VCaP (cell line): ENCODE data around the gene AKAP13.

Source experiments
- H3K27ac ChIP-seq: fragments of 450-650 bp; 2 replicates; pipeline ENCODE4 v1.5.1; 2017
- TF ChIP-seq, protein P1 (sequence below): fragments of 450-650 bp; conservative IDR thresholded peaks from 2 replicates; pipeline ENCODE4 v1.5.1; 2017; ENCODE audit warnings: mild to moderate bottlenecking, moderate library complexity

The AKAP13 gene

DNA sequence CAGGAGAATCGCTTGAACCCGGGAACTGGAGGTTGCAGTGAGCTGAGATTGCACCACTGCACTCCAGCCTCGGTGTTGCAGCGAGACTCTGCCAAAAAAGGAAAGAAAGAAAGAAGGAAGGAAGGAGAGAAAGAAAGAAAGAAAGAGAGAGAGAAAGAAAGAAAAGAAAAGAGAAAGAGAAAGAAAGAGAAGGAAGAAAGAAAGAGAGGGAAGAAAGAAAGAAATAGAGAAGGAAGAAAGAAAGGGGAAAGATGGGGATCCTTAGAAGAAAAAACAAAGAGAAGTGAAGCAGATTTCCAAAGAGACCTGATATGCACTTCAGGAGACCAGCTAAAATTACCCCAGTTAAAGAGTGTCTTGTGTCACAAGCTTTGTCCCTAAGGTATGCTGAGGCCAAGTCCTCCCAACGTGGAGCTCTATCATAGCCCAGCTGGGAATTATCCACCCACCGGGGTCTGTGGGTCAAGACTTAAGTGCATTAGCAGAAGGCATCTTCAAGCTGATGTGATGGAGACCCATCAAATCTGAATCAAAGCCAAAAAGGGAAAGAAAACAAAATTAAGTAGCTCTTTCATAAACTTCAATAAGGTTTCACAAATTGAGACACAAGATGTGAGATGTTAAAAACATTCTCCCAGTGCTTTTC lies 17.8 kb upstream of the AKAP13 start:
- H3K27ac ChIP-seq: no peak overlapping the region
- TF ChIP-seq, protein P1, sequence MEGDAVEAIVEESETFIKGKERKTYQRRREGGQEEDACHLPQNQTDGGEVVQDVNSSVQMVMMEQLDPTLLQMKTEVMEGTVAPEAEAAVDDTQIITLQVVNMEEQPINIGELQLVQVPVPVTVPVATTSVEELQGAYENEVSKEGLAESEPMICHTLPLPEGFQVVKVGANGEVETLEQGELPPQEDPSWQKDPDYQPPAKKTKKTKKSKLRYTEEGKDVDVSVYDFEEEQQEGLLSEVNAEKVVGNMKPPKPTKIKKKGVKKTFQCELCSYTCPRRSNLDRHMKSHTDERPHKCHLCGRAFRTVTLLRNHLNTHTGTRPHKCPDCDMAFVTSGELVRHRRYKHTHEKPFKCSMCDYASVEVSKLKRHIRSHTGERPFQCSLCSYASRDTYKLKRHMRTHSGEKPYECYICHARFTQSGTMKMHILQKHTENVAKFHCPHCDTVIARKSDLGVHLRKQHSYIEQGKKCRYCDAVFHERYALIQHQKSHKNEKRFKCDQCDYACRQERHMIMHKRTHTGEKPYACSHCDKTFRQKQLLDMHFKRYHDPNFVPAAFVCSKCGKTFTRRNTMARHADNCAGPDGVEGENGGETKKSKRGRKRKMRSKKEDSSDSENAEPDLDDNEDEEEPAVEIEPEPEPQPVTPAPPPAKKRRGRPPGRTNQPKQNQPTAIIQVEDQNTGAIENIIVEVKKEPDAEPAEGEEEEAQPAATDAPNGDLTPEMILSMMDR: no peak

DNA sequence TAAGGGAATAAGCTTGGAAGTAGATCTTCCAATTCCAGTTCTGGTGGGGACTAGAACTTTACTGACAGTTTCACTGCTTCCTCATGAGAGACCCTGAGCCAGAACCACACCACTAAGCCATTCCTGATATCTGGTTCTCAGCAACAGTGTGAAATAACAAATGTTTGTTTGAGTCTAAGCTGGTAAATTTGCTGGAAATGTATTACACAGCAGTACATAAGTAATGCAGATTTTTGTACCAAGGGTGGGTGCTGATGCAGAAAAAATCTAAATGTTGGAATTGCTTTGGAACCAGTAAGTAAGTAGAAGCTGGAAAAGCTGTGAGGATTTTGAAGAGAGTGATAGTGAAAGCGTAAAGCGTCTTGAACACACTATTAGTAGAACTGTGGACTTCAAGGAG lies 14.4 kb upstream of the AKAP13 start:
- TF ChIP-seq, protein P1: no peak
- H3K27ac ChIP-seq: no peak overlapping the region

DNA sequence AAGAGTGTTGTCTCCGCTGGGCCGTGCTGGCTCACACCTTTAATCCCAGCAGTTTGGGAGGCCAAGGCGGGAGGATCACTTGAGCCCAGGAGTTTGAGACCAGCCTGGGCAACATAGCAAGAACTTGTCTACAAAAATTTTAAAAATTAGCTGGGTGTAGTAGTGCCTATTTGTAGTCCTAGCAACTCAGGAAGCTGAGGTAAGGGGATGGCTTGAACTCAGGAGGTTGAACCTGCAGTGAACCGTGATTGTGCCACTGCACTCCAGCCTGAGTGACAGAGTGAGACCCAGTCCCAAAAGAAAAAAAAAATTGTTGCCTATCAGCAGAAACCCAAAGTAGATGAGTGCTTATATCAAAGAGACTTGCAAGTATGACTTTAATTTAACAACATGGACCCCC lies 12.7 kb upstream of the AKAP13 start:
- H3K27ac ChIP-seq: no peak overlapping the region
- TF ChIP-seq, protein P1: no peak

DNA sequence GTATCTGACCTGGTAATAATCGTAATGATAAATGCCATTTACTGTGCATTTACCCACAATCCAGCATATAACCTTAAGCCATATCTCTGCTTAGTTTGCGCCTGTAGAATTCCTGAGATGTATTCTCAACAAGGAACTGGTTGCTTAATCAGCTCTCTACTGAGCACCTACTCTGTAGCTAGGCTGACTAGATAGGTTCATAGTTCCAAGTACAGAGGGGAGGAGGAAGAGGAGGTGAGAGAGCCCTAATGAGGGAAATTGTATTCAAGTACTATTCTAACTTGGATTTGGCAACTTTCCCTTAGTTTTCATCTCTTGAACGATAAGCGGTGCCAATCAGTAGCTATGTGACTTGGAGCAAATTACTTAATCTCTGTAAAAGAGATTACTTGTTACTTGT lies 5.6 kb upstream of the AKAP13 start:
- H3K27ac ChIP-seq: no peak overlapping the region
- TF ChIP-seq, protein P1: no peak

DNA sequence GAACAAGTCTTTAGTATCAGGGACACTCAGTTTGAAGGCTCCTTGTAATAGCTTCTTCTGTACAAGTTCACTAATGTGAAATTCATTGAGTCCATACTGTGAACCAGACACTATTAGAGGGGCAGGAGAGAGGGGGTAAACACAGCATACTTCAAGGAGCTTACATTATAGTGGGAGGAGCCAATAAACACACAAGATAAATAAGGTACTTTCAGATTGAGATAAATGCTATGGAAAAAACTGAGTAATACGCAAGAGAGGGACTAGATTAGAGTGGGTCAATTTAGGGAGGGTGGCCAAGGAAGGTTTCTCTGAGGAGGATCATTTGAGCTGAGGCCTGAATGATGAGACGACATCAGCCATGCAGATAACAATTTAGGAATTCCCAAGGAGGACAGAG lies 3.1 kb upstream of the AKAP13 start:
- TF ChIP-seq, protein P1: no peak
- H3K27ac ChIP-seq: no peak overlapping the region

DNA sequence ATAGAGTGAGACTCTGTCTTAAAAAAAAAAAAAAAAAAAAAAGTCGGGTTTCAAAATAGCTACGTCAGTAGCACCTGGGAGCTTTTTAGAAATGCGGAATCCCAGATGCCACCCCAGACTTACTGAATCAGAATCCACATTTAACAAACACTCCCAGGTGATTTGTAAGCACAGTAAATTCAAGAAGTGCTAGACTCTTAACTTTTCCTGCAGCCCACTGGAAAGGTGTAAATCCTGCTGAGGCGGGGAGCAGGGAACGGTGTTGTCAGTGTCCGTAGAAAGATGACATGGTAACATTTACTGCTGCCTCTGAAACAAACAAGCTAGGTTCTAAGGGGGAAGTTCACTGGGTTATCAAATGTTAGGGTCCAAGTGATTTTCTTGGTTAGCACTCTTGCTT lies 2.4 kb upstream of the AKAP13 start:
- H3K27ac ChIP-seq: no peak overlapping the region
- TF ChIP-seq, protein P1: no peak

DNA sequence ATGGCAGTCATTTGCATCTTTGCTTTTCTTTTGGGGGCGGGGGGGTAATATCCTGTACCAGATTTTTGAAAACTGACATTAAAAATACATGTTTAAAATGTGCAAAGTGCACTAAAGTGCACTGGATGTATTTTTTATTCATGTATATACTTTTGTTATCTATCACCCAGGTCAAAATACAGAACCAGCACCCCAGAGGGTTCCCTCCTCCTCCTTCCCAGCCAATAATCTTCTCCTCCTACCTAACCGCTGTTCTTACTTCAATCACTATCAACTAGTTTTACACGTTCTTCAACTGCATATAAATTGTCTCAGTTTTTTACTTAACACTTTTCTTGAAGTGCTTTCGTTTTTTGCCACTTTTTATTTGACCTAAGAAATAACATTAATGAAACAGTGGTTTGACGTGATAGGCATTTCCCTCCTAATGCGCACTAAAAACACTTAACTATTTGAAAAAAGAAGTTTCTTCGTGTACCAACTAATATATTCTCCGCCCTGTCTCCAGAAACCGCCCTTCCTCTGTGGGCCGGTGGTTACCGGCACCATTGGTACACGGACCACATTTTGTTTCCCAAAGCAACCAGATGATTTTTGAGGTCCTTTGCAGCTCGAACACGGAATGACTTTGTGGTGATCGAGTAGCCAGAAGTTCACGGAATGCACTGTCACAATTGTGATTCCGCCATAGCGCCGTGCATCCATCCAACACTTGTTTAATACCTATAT lies 836 bp upstream of the AKAP13 start:
- TF ChIP-seq, protein P1: no peak
- peak overlapping the region; percentile 76 for H3K27ac ChIP-seq
